Measurements from ENCODE around the gene FARSB. TPM values are rescaled to one million over a fixed set of nuclear protein-coding genes. Genes with fewer than 3 reads are reported as not detected.

The FARSB gene
- total RNA-seq, 1 donor from 2014 or later: 20.0 TPM

- no peak for TF ChIP-seq CTCF (IDR thresholded peaks at IDR 0.05; ENCODE audit: insufficient read depth, low read length, poor library complexity, severe bottlenecking)
- no peaks in the 10 kb centered on the region for H3K27me3 ChIP-seq (ENCODE audit: control insufficient read depth, insufficient read depth, low read length)
Measured at GRCh38 chr2:222683805-222684204, 27.9 kb upstream of the FARSB start.

GRCh38 chr2:222677981-222678380 is 22.1 kb upstream of the FARSB start:
- H3K27me3 ChIP-seq (ENCODE audit: control insufficient read depth, insufficient read depth, low read length): no peaks in the 10 kb centered on the region
- no peak for TF ChIP-seq CTCF (IDR thresholded peaks at IDR 0.05; ENCODE audit: insufficient read depth, low read length, poor library complexity, severe bottlenecking)
- no peak overlapping the region for H3K4me3 ChIP-seq (ENCODE audit: low read depth, low read length)
- H3K36me3 ChIP-seq (ENCODE audit: control insufficient read depth, insufficient read depth, low read length): no peaks in the 10 kb centered on the region
- DNase-seq (ENCODE audit: low read depth): no peak

More at GRCh38 chr2:222683805-222684204, 27.9 kb upstream of the FARSB start:
- Histone ChIP-seq H3K36me3 (ENCODE audit: control insufficient read depth, insufficient read depth, low read length) (no peaks in the 10 kb centered on the region), H3K4me3 (ENCODE audit: low read depth, low read length) (no peak overlapping the region)
- no peak for DNase-seq (ENCODE audit: low read depth)

- H3K36me3 ChIP-seq (ENCODE audit: control insufficient read depth, insufficient read depth, low read length): no peaks in the 10 kb centered on the region
- peaks cover 5% of the 10 kb centered on the region for H3K27me3 ChIP-seq (ENCODE audit: control insufficient read depth, insufficient read depth, low read length)
- H3K4me3 ChIP-seq (ENCODE audit: low read depth, low read length): no peak overlapping the region
- TF ChIP-seq CTCF (IDR thresholded peaks at IDR 0.05; ENCODE audit: insufficient read depth, low read length, poor library complexity, severe bottlenecking): no peak
- no peak for DNase-seq (ENCODE audit: low read depth)
Measured at GRCh38 chr2:222673883-222674282, 18.0 kb upstream of the FARSB start.

- no peaks in the 10 kb centered on the region for H3K36me3 ChIP-seq (ENCODE audit: control insufficient read depth, insufficient read depth, low read length)
- no peak overlapping the region for H3K4me3 ChIP-seq (ENCODE audit: low read depth, low read length)
- no peak for TF ChIP-seq CTCF (IDR thresholded peaks at IDR 0.05; ENCODE audit: insufficient read depth, low read length, poor library complexity, severe bottlenecking)
- peaks cover 5% of the 10 kb centered on the region for H3K27me3 ChIP-seq (ENCODE audit: control insufficient read depth, insufficient read depth, low read length)
- DNase-seq (ENCODE audit: low read depth): no peak
Measured at GRCh38 chr2:222673273-222673672, 17.4 kb upstream of the FARSB start.

GRCh38 chr2:222672068-222672401 is 16.1 kb upstream of the FARSB start:
- Histone ChIP-seq H3K36me3 (ENCODE audit: control insufficient read depth, insufficient read depth, low read length) (no peaks in the 10 kb centered on the region), H3K4me3 (ENCODE audit: low read depth, low read length) (peak overlapping the region; percentile 37), H3K27me3 (ENCODE audit: control insufficient read depth, insufficient read depth, low read length) (peaks cover 5% of the 10 kb centered on the region)
- DNase-seq (ENCODE audit: low read depth): no peak
- TF ChIP-seq CTCF (IDR thresholded peaks at IDR 0.05; ENCODE audit: insufficient read depth, low read length, poor library complexity, severe bottlenecking): no peak

- DNase-seq (ENCODE audit: low read depth): no peak
- peak within 1 kb of the TSS; percentile 37 for H3K4me3 ChIP-seq (ENCODE audit: low read depth, low read length)
- H3K27me3 ChIP-seq (ENCODE audit: control insufficient read depth, insufficient read depth, low read length): peaks cover 5% of the 10 kb centered on the region
- no peaks in the 10 kb centered on the region for H3K36me3 ChIP-seq (ENCODE audit: control insufficient read depth, insufficient read depth, low read length)
- no peak for TF ChIP-seq CTCF (IDR thresholded peaks at IDR 0.05; ENCODE audit: insufficient read depth, low read length, poor library complexity, severe bottlenecking)
Measured at GRCh38 chr2:222671259-222672067, 15.6 kb upstream of the FARSB start, which contains the start of gene MOGAT1. TSS of gene MOGAT1 (plus strand) at chr2:222671658. CDS start at chr2:222671786, 128 bp downstream.

Data from kidney epithelial cell (primary cell).